Fibroblast of peridontal ligament (primary cell): Measurements from ENCODE around the gene C21orf91.
"Not testable (repeated sequence)": the region's sequence is repeated elsewhere in the genome, so short reads cannot be mapped to it uniquely, and the experiment has no call there.

ENCODE experiments used
- DNase-seq: peaks from one replicate; pipeline ENCODE4 v3.0.0-alpha.2; 2010; ENCODE audit errors: extremely low read depth

The C21orf91 gene

GRCh38 chr21:17777072-17777765, 41.9 kb downstream of the C21orf91 start:
- no peak for DNase-seq

- DNase-seq = no peak
Measured at GRCh38 chr21:17775431-17776126, 43.6 kb downstream of the C21orf91 start.

GRCh38 chr21:17775021-17775420, 44.1 kb downstream of the C21orf91 start:
- not testable (repeated sequence) for DNase-seq

GRCh38 chr21:17769447-17769845, 49.7 kb downstream of the C21orf91 start:
- no peak for DNase-seq

GRCh38 chr21:17768840-17769446, 50.2 kb downstream of the C21orf91 start:
- no peak for DNase-seq

- no peak for DNase-seq
Measured at GRCh38 chr21:17765207-17765606, 53.9 kb downstream of the C21orf91 start.

- DNase-seq = no peak
Measured at GRCh38 chr21:17763288-17764037, 55.7 kb downstream of the C21orf91 start.

- DNase-seq = no peak
Measured at GRCh38 chr21:17759511-17760178, 59.5 kb downstream of the C21orf91 start.

- no peak for DNase-seq
Measured at GRCh38 chr21:17758683-17759082, 60.5 kb downstream of the C21orf91 start.

GRCh38 chr21:17757671-17758070, 61.5 kb downstream of the C21orf91 start:
- no peak for DNase-seq

GRCh38 chr21:17753736-17754135, 65.4 kb downstream of the C21orf91 start:
- no peak for DNase-seq

GRCh38 chr21:17752171-17752570, 67.0 kb downstream of the C21orf91 start:
- no peak for DNase-seq

- DNase-seq = no peak
Measured at GRCh38 chr21:17746920-17747319, 72.2 kb downstream of the C21orf91 start.

GRCh38 chr21:17745086-17745485, 74.1 kb downstream of the C21orf91 start:
- DNase-seq = no peak

GRCh38 chr21:17742940-17743592, 76.1 kb downstream of the C21orf91 start:
- DNase-seq = no peak

GRCh38 chr21:17742181-17742580, 77.0 kb downstream of the C21orf91 start:
- DNase-seq = no peak
